Measurements from ENCODE around the gene ONECUT3.
A peak's percentile ranks its signal among the peaks of the same experiment; 100 is the strongest.

Gene ONECUT3

GRCh38 chr19:1757468-1758230 is 4.3 kb downstream of the ONECUT3 start:
- ChIA-PET CTCF (no interaction called here), POLR2A (no interaction called here)
- Histone ChIP-seq H3K4me1 (ENCODE audit: control insufficient read depth, insufficient read depth, low read length) (no peaks in the 10 kb centered on the region; the same call in 1 of the 2 replicates), H3K9me3 (ENCODE audit: control insufficient read depth, insufficient read depth, low read depth, low read length) (no peaks in the 10 kb centered on the region), H3K36me3 (ENCODE audit: control insufficient read depth in 2 of 2, insufficient read depth in 1 of 2, low read length in 2 of 2) (no peaks in the 10 kb centered on the region), H3K27ac (ENCODE audit: extremely low read depth, low read depth, low read length) (no peak overlapping the region), H3K4me3 (ENCODE audit: low read depth, low read length) (no peak overlapping the region)
- TF ChIP-seq, protein P1, sequence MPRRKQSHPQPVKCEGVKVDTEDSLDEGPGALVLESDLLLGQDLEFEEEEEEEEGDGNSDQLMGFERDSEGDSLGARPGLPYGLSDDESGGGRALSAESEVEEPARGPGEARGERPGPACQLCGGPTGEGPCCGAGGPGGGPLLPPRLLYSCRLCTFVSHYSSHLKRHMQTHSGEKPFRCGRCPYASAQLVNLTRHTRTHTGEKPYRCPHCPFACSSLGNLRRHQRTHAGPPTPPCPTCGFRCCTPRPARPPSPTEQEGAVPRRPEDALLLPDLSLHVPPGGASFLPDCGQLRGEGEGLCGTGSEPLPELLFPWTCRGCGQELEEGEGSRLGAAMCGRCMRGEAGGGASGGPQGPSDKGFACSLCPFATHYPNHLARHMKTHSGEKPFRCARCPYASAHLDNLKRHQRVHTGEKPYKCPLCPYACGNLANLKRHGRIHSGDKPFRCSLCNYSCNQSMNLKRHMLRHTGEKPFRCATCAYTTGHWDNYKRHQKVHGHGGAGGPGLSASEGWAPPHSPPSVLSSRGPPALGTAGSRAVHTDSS (tag by site-specific recombination; IDR thresholded peaks at IDR 0.05) = no peak
- TF ChIP-seq EGR2 (tag by site-specific recombination; IDR thresholded peaks at IDR 0.05; ENCODE audit: low read depth) = 0 out of 2 replicates have a peak, but pooled peaks have one; percentile 17
- no peak for TF ChIP-seq ZNF133 (tag by site-specific recombination; IDR thresholded peaks at IDR 0.05)
- TF ChIP-seq ZFP41 (tag by site-specific recombination; IDR thresholded peaks at IDR 0.05; ENCODE audit: borderline replicate concordance) = no peak
- TF ChIP-seq MZF1 (tag by site-specific recombination; IDR thresholded peaks at IDR 0.05; ENCODE audit: borderline replicate concordance) = no peak
- no peak for TF ChIP-seq ZFP3 (tag by site-specific recombination; IDR thresholded peaks at IDR 0.05; ENCODE audit: low read depth)
- no peak for TF ChIP-seq PRDM1 (tag by site-specific recombination; IDR thresholded peaks at IDR 0.05)
- no peak for TF ChIP-seq ZSCAN18 (tag by site-specific recombination; IDR thresholded peaks at IDR 0.05)
- peak; percentile 61; the same call in 1 of the 2 replicates for TF ChIP-seq ZNF335 (tag by site-specific recombination; conservative IDR thresholded peaks at IDR 0.05)
- no peak for TF ChIP-seq ZNF658 (tag by site-specific recombination; IDR thresholded peaks at IDR 0.05)
- no peak for TF ChIP-seq SETDB1 (IDR thresholded peaks at IDR 0.05; ENCODE audit: insufficient read length, low read length)
- TF ChIP-seq ZNF311 (tag by site-specific recombination; IDR thresholded peaks at IDR 0.05; ENCODE audit: borderline replicate concordance) = no peak
- TF ChIP-seq KLF17 (tag by site-specific recombination; IDR thresholded peaks at IDR 0.05) = no peak
- peak; percentile 42; the same call in 1 of the 2 replicates for TF ChIP-seq ZBTB8A (tag by site-specific recombination; IDR thresholded peaks at IDR 0.05)
- TF ChIP-seq, protein P2, sequence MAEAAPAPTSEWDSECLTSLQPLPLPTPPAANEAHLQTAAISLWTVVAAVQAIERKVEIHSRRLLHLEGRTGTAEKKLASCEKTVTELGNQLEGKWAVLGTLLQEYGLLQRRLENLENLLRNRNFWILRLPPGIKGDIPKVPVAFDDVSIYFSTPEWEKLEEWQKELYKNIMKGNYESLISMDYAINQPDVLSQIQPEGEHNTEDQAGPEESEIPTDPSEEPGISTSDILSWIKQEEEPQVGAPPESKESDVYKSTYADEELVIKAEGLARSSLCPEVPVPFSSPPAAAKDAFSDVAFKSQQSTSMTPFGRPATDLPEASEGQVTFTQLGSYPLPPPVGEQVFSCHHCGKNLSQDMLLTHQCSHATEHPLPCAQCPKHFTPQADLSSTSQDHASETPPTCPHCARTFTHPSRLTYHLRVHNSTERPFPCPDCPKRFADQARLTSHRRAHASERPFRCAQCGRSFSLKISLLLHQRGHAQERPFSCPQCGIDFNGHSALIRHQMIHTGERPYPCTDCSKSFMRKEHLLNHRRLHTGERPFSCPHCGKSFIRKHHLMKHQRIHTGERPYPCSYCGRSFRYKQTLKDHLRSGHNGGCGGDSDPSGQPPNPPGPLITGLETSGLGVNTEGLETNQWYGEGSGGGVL (tag by site-specific recombination; IDR thresholded peaks at IDR 0.05) = peak; percentile 28; the same call in 1 of the 2 replicates
- TF ChIP-seq ZNF404 (tag by site-specific recombination; IDR thresholded peaks at IDR 0.05) = no peak
- TF ChIP-seq ZEB2 (tag by site-specific recombination; IDR thresholded peaks at IDR 0.05) = no peak
- no peak for TF ChIP-seq ZNF843 (tag by site-specific recombination; IDR thresholded peaks at IDR 0.05)
- TF ChIP-seq ZSCAN23 (tag by site-specific recombination; IDR thresholded peaks at IDR 0.05) = no peak
- TF ChIP-seq SALL2 (tag by site-specific recombination; IDR thresholded peaks at IDR 0.05; ENCODE audit: borderline replicate concordance) = no peak
- no peak for TF ChIP-seq KLF8 (tag by site-specific recombination; IDR thresholded peaks at IDR 0.05)
- TF ChIP-seq GLI2 (tag by site-specific recombination; IDR thresholded peaks at IDR 0.05; ENCODE audit: borderline replicate concordance, low read depth) = no peak
- TF ChIP-seq ZNF416 (tag by site-specific recombination; IDR thresholded peaks at IDR 0.05) = no peak
- TF ChIP-seq SP2 (tag by site-specific recombination; IDR thresholded peaks at IDR 0.05) = 0 out of 2 replicates have a peak, but pooled peaks have one; percentile 12
- no peak for TF ChIP-seq ZNF211 (tag by site-specific recombination; IDR thresholded peaks at IDR 0.05; ENCODE audit: low read depth)
- TF ChIP-seq ZSCAN5A (tag by site-specific recombination; IDR thresholded peaks at IDR 0.05) = no peak
- no peak for TF ChIP-seq ZNF585B (tag by site-specific recombination; IDR thresholded peaks at IDR 0.05)
- TF ChIP-seq ZXDB (tag by site-specific recombination; IDR thresholded peaks at IDR 0.05) = no peak
- TF ChIP-seq TRIM28 (IDR thresholded peaks at IDR 0.05; ENCODE audit: borderline replicate concordance, low read length) = no peak
- no peak for TF ChIP-seq ZNF174 (tag by site-specific recombination; IDR thresholded peaks at IDR 0.05)
- TF ChIP-seq, protein P3, sequence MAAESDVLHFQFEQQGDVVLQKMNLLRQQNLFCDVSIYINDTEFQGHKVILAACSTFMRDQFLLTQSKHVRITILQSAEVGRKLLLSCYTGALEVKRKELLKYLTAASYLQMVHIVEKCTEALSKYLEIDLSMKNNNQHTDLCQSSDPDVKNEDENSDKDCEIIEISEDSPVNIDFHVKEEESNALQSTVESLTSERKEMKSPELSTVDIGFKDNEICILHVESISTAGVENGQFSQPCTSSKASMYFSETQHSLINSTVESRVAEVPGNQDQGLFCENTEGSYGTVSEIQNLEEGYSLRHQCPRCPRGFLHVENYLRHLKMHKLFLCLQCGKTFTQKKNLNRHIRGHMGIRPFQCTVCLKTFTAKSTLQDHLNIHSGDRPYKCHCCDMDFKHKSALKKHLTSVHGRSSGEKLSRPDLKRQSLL (tag by site-specific recombination; IDR thresholded peaks at IDR 0.05) = no peak

All from HEK293 (cell line).